B cell (primary cell): Measurements from ENCODE around the gene UMOD.

Experiments
- EZH2 ChIP-seq: IDR thresholded peaks from 2 replicates; pipeline ENCODE4 v1.6.1; 2012; ENCODE audit warnings: borderline replicate concordance, low read depth, mild to moderate bottlenecking, moderate library complexity, low read length; ENCODE audit not compliant: insufficient read depth, poor library complexity, severe bottlenecking
- TF ChIP-seq, protein P1 (sequence below): fragments of 200-600 bp; IDR thresholded peaks from one replicate; pipeline ENCODE4 v1.8.0; 2022; ENCODE audit warnings: antibody characterized with exemption, mild to moderate bottlenecking

GRCh38 chr16:20320592-20320991 is 31.9 kb downstream of the UMOD start:
- TF ChIP-seq, protein P1, sequence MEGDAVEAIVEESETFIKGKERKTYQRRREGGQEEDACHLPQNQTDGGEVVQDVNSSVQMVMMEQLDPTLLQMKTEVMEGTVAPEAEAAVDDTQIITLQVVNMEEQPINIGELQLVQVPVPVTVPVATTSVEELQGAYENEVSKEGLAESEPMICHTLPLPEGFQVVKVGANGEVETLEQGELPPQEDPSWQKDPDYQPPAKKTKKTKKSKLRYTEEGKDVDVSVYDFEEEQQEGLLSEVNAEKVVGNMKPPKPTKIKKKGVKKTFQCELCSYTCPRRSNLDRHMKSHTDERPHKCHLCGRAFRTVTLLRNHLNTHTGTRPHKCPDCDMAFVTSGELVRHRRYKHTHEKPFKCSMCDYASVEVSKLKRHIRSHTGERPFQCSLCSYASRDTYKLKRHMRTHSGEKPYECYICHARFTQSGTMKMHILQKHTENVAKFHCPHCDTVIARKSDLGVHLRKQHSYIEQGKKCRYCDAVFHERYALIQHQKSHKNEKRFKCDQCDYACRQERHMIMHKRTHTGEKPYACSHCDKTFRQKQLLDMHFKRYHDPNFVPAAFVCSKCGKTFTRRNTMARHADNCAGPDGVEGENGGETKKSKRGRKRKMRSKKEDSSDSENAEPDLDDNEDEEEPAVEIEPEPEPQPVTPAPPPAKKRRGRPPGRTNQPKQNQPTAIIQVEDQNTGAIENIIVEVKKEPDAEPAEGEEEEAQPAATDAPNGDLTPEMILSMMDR = no peak
- TF ChIP-seq EZH2 = no peak
